HG03103 (cell line): ENCODE results near the gene ASPSCR1.

Experiments used
- ATAC-seq: cut with Tn5 transposase; IDR thresholded peaks from one replicate; pipeline ENCODE4 v1.9.1; 2021; ENCODE audit warnings: low read depth; ENCODE audit not compliant: unreplicated experiment

ASPSCR1 gene

DNA sequence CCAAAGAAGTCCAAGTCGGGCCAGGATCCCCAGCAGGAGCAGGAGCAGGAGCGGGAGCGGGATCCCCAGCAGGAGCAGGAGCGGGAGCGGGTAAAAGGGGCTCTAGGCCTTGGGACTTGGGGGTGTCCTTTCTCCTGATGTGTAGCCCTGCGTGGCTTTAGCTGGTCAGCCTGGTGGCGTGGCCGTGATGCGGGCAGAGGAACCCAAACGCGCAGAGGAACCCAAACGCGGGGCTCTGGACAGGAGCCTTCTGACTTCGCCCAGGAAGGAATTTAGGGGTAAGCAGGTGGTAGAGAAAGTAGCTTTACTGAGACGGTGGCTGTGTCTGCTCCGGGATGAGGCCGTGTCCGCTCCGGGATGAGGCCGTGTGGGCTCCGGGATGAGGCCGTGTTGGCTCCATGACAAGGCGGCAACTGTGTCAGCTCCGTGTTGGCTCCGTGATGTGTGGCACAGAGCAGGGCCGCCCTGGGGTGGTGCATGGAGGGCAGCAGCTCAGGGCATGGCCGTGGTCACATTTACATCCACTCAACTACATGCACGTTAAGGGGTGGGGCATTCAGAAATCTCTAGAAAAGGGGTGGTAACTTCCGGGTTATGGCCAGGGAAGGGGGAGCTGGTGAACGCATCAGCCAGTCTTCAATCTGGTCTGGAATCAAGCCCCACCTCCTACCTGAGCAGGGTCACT lies 19.5 kb downstream of the ASPSCR1 start:
- no peak for ATAC-seq

DNA sequence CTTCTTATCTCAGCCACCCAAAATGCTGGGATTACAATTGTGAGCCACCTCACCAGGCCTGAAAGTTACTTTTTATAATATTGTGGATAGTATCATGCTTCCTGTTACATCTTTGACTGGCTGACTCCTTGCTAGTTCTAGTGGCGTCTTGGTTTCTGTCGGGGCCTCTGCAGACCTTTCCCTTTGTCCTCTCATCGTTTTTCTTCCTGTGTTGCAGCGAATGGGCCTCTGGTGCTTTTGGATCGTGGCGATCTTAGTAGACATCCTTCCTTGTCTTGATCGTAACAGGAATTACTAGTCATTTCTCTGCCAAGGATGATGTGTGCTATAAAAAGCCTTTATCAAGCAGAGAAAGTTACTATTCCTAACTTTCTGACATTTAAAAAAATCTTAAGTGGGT lies 20.8 kb downstream of the ASPSCR1 start:
- ATAC-seq, result no peak

DNA sequence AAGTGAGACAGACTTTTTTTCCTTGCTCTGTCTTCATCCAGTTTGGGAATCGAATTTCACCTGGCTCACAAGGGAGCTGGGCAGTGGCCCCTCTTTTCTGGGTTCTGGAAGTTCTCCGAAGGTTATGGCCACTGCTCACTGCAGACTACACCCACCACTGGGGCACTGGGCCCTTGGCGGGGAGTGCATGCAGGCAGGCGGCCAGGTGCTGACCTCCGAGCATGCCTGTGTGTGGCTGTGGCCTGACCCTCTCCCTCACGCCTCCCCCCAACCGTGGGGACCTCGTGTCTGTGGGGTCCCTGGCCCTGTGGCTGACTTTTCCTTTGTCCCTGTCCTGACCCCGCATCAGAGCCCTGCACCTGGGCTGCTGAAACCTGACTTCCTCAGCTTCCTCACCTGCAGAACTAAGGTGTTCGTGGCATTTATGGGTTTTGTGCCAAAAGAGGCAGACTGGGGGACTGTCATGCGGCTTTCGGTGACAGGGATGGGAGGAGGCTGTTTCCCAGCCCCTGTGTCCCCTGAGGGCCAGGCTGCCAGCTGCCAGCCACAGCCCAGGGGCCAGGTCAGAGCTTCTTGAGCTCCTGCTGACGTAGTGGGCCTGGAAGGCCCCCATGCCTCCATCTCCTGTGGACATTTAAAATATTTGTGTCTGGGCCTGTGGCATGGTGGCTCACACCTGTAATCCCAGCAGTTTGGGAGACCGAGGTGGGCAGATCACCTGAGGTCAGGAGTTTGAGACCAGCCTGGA lies 21.4 kb downstream of the ASPSCR1 start:
- ATAC-seq, result no peak

- ATAC-seq, result no peak
Observed at GRCh38 chr17:81999587-81999975, 22.2 kb downstream of the ASPSCR1 start.

GRCh38 chr17:81999976-82000802 lies 22.8 kb downstream of the ASPSCR1 start:
- no peak for ATAC-seq

GRCh38 chr17:82000803-82001570 lies 23.6 kb downstream of the ASPSCR1 start:
- no peak for ATAC-seq

DNA sequence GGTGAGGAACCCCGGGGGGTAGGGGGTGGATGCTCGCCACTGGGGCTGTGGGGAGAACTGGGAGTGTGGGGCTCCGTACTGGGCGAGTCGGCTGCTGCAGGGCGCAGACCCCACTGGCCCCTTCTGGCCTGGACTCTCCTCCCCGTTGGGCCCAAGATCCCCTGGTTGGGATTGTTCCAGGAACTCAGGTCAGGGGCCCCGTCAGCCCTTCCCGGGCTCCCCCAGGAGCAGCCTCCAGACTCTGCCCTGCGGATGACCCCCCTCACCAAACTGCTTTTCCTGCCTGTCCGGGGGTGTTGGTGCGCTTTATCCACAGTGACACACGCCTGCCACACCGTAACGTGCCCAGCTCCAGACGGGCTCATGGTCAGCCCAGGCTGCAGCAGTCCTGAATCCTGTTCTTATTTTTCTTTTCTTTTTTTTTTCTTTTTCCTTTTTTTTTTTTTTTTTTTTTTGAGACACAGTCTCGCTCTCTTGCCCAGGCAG lies 24.2 kb downstream of the ASPSCR1 start:
- ATAC-seq, result no peak

- no peak for ATAC-seq
Observed at GRCh38 chr17:82003411-82004381, 26.3 kb downstream of the ASPSCR1 start.

- no peak for ATAC-seq
Observed at GRCh38 chr17:82004517-82005455, 27.4 kb downstream of the ASPSCR1 start.

GRCh38 chr17:82005701-82006348 lies 28.4 kb downstream of the ASPSCR1 start:
- no peak for ATAC-seq

DNA sequence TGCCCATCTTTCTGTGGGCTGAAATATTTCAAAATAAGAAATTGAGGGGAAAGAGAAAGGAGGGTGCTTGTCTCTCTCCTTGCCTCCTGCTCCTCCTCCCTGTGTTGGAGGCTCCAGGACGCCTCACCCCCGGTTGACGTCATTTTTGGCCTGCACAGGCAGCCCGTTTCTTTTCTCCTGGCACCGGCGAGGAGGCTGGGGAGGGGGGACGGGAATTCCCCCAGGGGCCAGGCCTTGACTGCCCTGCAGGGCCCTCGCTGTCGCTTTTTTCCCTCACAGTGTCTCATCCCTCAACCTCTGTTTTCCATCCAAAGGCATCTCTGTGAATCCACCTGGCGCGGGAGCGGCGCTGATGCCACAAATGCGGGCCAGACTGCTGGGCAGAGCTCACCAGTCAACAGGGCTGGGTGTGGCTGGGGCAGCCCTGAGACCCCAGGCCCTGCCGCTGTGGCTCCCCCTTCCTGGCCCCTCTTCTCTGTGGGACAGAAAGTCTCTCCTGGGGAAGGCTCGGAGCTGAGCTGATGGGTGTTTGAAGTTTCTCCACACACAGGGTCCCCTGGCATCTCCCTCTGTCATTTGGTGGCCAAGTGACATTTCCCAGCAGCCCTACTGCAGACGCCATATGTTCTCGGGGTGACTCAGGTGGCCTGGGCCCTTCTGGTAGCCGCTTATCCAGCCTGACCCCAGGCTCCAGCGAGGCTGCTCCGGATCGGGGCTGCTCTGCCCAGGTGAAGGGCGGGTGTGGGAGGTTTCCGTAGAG lies 29.2 kb downstream of the ASPSCR1 start:
- ATAC-seq, result no peak

DNA sequence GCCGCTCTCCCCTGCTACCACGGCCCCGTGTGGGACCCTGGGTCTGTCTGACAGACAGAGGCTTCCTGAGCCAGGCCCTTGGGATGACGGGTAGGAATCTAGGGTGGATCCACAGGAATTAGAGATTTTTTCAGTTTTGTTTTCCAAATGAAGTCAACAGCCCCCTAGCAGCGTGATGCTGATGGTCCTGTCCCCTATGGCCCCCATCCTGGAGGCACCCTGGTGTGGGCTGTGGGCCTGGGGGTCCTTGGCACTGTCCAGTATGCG lies 29.7 kb downstream of the ASPSCR1 start:
- no peak for ATAC-seq

DNA sequence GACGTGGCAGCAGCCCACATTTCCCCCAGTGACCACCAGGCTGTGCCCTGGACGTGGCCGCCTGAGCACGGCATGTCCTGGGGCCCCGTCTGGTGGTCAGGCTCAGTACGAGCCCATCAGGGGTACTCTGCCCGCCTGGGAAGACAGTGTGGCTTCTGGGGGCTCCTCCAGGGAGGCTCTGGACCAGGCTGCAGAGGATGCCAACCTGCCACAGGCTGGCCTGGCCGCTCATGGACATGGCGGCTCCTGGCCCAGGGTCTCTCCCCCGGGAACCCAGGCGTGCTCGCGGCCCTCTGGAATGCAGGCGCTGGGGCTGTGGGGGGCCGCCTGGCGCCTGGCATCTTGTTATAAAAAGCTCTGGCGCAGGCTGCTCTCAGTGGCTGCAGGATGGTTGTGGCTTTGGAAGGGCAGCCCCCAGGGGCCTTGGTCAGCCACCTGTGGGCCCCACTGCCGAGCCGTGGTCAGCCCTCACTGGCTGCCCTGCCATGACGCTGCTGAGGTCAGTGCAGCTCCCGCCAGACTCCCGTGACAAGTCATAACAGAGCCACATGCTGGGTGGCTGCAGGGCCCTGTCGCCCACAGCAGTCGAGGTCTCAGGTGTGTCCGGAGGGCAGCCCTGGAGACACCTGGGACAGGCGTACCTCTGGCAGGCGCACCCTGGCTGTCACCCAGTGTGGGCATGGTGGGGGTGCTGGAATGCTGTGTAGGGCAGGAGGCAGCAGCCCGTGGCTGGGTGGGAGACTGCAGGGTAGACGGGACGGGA lies 30.2 kb downstream of the ASPSCR1 start:
- no peak for ATAC-seq

GRCh38 chr17:82008258-82008940 lies 31.0 kb downstream of the ASPSCR1 start:
- ATAC-seq, result no peak

- no peak for ATAC-seq
Observed at GRCh38 chr17:82008941-82009405, 31.5 kb downstream of the ASPSCR1 start.

- ATAC-seq, result no peak
Observed at GRCh38 chr17:82009413-82009812, 32.0 kb downstream of the ASPSCR1 start.
